ENCODE data around the gene PLAC9.

PLAC9 gene

GRCh38 chr10:80157561-80157960 is 25.0 kb downstream of the PLAC9 start:
- no peaks in the 10 kb centered on the region for H3K27me3 ChIP-seq (ENCODE audit: control insufficient read depth, low read length)
- TF ChIP-seq, protein P1, sequence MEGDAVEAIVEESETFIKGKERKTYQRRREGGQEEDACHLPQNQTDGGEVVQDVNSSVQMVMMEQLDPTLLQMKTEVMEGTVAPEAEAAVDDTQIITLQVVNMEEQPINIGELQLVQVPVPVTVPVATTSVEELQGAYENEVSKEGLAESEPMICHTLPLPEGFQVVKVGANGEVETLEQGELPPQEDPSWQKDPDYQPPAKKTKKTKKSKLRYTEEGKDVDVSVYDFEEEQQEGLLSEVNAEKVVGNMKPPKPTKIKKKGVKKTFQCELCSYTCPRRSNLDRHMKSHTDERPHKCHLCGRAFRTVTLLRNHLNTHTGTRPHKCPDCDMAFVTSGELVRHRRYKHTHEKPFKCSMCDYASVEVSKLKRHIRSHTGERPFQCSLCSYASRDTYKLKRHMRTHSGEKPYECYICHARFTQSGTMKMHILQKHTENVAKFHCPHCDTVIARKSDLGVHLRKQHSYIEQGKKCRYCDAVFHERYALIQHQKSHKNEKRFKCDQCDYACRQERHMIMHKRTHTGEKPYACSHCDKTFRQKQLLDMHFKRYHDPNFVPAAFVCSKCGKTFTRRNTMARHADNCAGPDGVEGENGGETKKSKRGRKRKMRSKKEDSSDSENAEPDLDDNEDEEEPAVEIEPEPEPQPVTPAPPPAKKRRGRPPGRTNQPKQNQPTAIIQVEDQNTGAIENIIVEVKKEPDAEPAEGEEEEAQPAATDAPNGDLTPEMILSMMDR (IDR thresholded peaks at IDR 0.05; ENCODE audit: low read depth, low read length, poor library complexity, severe bottlenecking): no peak
- no peak for TF ChIP-seq EZH2phosphoT487 (IDR thresholded peaks at IDR 0.05; ENCODE audit: borderline replicate concordance, low read length)
- no peaks in the 10 kb centered on the region for H3K4me1 ChIP-seq (ENCODE audit: control insufficient read depth, low read length)
- H3K9me2 ChIP-seq (replicated peaks; ENCODE audit: control insufficient read depth, low read length): no peaks in the 10 kb centered on the region
- H3K27ac ChIP-seq (ENCODE audit: low read depth, low read length): no peak overlapping the region
- no peaks in the 10 kb centered on the region for H4K20me1 ChIP-seq (ENCODE audit: control insufficient read depth, insufficient read depth, low read depth, low read length)
- no peaks in the 10 kb centered on the region for H3K9me3 ChIP-seq (ENCODE audit: control insufficient read depth, insufficient read depth, low read length)
- no peaks in the 10 kb centered on the region for H3K79me2 ChIP-seq (ENCODE audit: control insufficient read depth, low read length)
- no peaks in the 10 kb centered on the region for H3F3A ChIP-seq (ENCODE audit: control insufficient read depth, insufficient read depth)
- no peak overlapping the region for H3K4me2 ChIP-seq (ENCODE audit: low read length)
- H3K4me3 ChIP-seq (ENCODE audit: low read length): no peak overlapping the region
- H3K36me3 ChIP-seq (ENCODE audit: control insufficient read depth, low read length): peaks cover 49% of the 10 kb centered on the region

- no peak overlapping the region for H3K4me2 ChIP-seq (ENCODE audit: low read length)
Observed at GRCh38 chr10:80158126-80158525, 25.6 kb downstream of the PLAC9 start.

DNA sequence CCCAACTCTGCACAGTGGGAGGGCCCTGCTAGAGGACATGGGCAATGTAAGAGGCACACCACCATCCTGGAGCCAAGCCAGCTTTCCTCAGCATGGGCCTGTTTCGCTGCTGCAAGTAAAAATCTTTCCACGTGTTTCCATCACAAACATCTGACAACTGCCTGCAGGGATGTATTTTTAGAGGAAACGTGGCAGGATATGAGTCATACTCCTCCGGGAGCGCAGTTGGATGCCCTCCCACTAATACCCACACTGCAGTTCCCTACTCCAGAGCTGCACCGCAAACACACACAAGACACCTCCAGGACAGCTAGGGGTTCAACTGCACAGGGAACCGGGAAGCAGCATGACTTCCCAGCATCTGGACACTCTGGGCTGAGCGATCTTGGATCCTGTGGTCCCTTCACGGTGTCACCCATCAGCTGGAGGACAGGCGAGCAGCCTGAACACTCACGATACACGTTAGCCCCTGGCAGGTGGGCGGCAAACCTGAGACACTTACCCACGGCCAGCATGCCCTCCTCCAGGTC is 26.1 kb downstream of the PLAC9 start:
- no peaks in the 10 kb centered on the region for H3K9me2 ChIP-seq (replicated peaks; ENCODE audit: control insufficient read depth, low read length)
- H3K79me2 ChIP-seq (ENCODE audit: control insufficient read depth, low read length): no peaks in the 10 kb centered on the region
- H4K20me1 ChIP-seq (ENCODE audit: control insufficient read depth, insufficient read depth, low read depth, low read length): no peaks in the 10 kb centered on the region
- H3K4me3 ChIP-seq (ENCODE audit: low read length): no peak overlapping the region
- H3K36me3 ChIP-seq (ENCODE audit: control insufficient read depth, low read length): peaks cover 53% of the 10 kb centered on the region
- no peaks in the 10 kb centered on the region for H3K4me1 ChIP-seq (ENCODE audit: control insufficient read depth, low read length)
- H3K4me2 ChIP-seq (ENCODE audit: low read length): no peak overlapping the region
- TF ChIP-seq, protein P1 (IDR thresholded peaks at IDR 0.05; ENCODE audit: low read depth, low read length, poor library complexity, severe bottlenecking): no peak
- TF ChIP-seq EZH2phosphoT487 (IDR thresholded peaks at IDR 0.05; ENCODE audit: borderline replicate concordance, low read length): no peak
- H3K9me3 ChIP-seq (ENCODE audit: control insufficient read depth, insufficient read depth, low read length): no peaks in the 10 kb centered on the region
- no peaks in the 10 kb centered on the region for H3K27me3 ChIP-seq (ENCODE audit: control insufficient read depth, low read length)
- no peaks in the 10 kb centered on the region for H3F3A ChIP-seq (ENCODE audit: control insufficient read depth, insufficient read depth)
- H3K27ac ChIP-seq (ENCODE audit: low read depth, low read length): no peak overlapping the region

More at GRCh38 chr10:80158126-80158525, 25.6 kb downstream of the PLAC9 start:
- no peak for TF ChIP-seq EZH2phosphoT487 (IDR thresholded peaks at IDR 0.05; ENCODE audit: borderline replicate concordance, low read length)
- TF ChIP-seq, protein P1 (IDR thresholded peaks at IDR 0.05; ENCODE audit: low read depth, low read length, poor library complexity, severe bottlenecking): no peak
- no peaks in the 10 kb centered on the region for H4K20me1 ChIP-seq (ENCODE audit: control insufficient read depth, insufficient read depth, low read depth, low read length)
- H3K4me3 ChIP-seq (ENCODE audit: low read length): no peak overlapping the region
- no peaks in the 10 kb centered on the region for H3K9me3 ChIP-seq (ENCODE audit: control insufficient read depth, insufficient read depth, low read length)
- no peaks in the 10 kb centered on the region for H3K27me3 ChIP-seq (ENCODE audit: control insufficient read depth, low read length)
- no peaks in the 10 kb centered on the region for H3K9me2 ChIP-seq (replicated peaks; ENCODE audit: control insufficient read depth, low read length)
- H3F3A ChIP-seq (ENCODE audit: control insufficient read depth, insufficient read depth): no peaks in the 10 kb centered on the region
- no peaks in the 10 kb centered on the region for H3K79me2 ChIP-seq (ENCODE audit: control insufficient read depth, low read length)
- H3K36me3 ChIP-seq (ENCODE audit: control insufficient read depth, low read length): peaks cover 53% of the 10 kb centered on the region
- no peaks in the 10 kb centered on the region for H3K4me1 ChIP-seq (ENCODE audit: control insufficient read depth, low read length)
- no peak overlapping the region for H3K27ac ChIP-seq (ENCODE audit: low read depth, low read length)
